ENCODE results near the gene NPAP1.
"Not testable (repeated sequence)": the region's sequence is repeated elsewhere in the genome, so short reads cannot be mapped to it uniquely, and the experiment has no call there.

Gene NPAP1

DNA sequence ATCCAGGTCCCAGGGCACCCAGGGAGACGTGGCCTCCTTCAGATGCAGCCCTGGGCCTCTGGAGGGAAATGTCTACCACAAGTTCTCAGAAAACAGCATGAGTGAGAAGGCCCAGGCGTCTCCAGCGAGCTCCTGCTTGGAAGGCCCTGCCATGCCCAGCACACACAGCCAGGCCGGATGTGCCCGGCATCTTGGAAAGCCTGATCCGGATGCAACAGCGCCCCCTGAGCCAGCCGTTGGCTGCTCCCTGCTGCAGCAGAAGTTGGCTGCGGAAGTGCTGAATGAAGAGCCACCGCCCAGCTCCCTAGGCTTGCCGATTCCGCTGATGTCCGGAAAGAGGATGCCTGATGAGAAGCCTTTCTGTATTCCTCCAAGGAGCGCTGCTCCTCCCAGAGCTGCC lies 856 bp downstream of the NPAP1 start:
- H4K20me1 ChIP-seq (ENCODE audit: insufficient read depth, low read length): no peaks in the 10 kb centered on the region
- no peaks in the 10 kb centered on the region for H3K9me3 ChIP-seq (replicated peaks; ENCODE audit: insufficient read depth, low read length)
- no peak for DNase-seq
- H3F3A ChIP-seq (ENCODE audit: insufficient read depth, low read length): no peaks in the 10 kb centered on the region
- no peaks in the 10 kb centered on the region for H3K4me1 ChIP-seq (ENCODE audit: low read length)
- no peaks in the 10 kb centered on the region for H3K27me3 ChIP-seq (replicated peaks; ENCODE audit: insufficient read depth, low read length)
- H3K4me3 ChIP-seq (ENCODE audit: low read length): no peak overlapping the region
- TF ChIP-seq EZH2 (optimal IDR thresholded peaks at IDR 0.05; ENCODE audit: low read depth, low read length) (no peak), EZH2phosphoT487 (IDR thresholded peaks at IDR 0.05; ENCODE audit: low read length) (no peak)
- TF ChIP-seq, protein P1, sequence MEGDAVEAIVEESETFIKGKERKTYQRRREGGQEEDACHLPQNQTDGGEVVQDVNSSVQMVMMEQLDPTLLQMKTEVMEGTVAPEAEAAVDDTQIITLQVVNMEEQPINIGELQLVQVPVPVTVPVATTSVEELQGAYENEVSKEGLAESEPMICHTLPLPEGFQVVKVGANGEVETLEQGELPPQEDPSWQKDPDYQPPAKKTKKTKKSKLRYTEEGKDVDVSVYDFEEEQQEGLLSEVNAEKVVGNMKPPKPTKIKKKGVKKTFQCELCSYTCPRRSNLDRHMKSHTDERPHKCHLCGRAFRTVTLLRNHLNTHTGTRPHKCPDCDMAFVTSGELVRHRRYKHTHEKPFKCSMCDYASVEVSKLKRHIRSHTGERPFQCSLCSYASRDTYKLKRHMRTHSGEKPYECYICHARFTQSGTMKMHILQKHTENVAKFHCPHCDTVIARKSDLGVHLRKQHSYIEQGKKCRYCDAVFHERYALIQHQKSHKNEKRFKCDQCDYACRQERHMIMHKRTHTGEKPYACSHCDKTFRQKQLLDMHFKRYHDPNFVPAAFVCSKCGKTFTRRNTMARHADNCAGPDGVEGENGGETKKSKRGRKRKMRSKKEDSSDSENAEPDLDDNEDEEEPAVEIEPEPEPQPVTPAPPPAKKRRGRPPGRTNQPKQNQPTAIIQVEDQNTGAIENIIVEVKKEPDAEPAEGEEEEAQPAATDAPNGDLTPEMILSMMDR (IDR thresholded peaks at IDR 0.05; ENCODE audit: low read length): no peak
- no peaks in the 10 kb centered on the region for H3K79me2 ChIP-seq (ENCODE audit: low read length)
- no peak overlapping the region for H3K9ac ChIP-seq (ENCODE audit: low read length)
- no peak overlapping the region for H3K4me2 ChIP-seq (ENCODE audit: low read depth, low read length)
- H3K9me2 ChIP-seq (replicated peaks; ENCODE audit: insufficient read depth, low read length): no peaks in the 10 kb centered on the region
- H3K27ac ChIP-seq (ENCODE audit: low read length): no peak overlapping the region
- H3K36me3 ChIP-seq (replicated peaks; ENCODE audit: insufficient read depth, low read length): no peaks in the 10 kb centered on the region
- no peak overlapping the region for H2AFZ ChIP-seq (ENCODE audit: low read length)

DNA sequence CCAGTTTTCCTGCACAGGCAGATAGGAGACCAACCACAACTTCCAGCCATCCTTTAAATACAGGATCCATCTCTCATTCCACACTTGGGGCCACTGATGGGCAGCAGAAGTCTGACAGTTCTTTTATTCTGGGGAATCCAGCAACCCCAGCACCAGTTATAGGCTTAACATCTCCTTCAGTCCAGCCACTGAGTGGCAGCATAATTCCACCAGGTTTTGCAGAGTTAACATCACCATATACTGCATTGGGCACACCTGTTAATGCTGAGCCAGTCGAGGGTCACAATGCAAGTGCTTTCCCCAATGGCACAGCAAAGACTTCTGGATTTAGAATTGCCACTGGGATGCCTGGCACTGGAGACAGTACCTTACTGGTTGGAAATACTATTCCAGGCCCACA lies 2.9 kb downstream of the NPAP1 start:
- no peak overlapping the region for H3K27ac ChIP-seq (ENCODE audit: low read length)
- no peak for DNase-seq
- no peaks in the 10 kb centered on the region for H3K36me3 ChIP-seq (replicated peaks; ENCODE audit: insufficient read depth, low read length)
- H3K4me1 ChIP-seq (ENCODE audit: low read length): no peaks in the 10 kb centered on the region
- H3K79me2 ChIP-seq (ENCODE audit: low read length): no peaks in the 10 kb centered on the region
- no peaks in the 10 kb centered on the region for H3K9me3 ChIP-seq (replicated peaks; ENCODE audit: insufficient read depth, low read length)
- no peak overlapping the region for H3K9ac ChIP-seq (ENCODE audit: low read length)
- H4K20me1 ChIP-seq (ENCODE audit: insufficient read depth, low read length): no peaks in the 10 kb centered on the region
- H3K4me3 ChIP-seq (ENCODE audit: low read length): no peak overlapping the region
- no peak overlapping the region for H2AFZ ChIP-seq (ENCODE audit: low read length)
- no peaks in the 10 kb centered on the region for H3K9me2 ChIP-seq (replicated peaks; ENCODE audit: insufficient read depth, low read length)
- H3K4me2 ChIP-seq (ENCODE audit: low read depth, low read length): no peak overlapping the region
- H3F3A ChIP-seq (ENCODE audit: insufficient read depth, low read length): no peaks in the 10 kb centered on the region
- H3K27me3 ChIP-seq (replicated peaks; ENCODE audit: insufficient read depth, low read length): no peaks in the 10 kb centered on the region
- TF ChIP-seq EZH2phosphoT487 (IDR thresholded peaks at IDR 0.05; ENCODE audit: low read length): no peak
- TF ChIP-seq EZH2 (optimal IDR thresholded peaks at IDR 0.05; ENCODE audit: low read depth, low read length): no peak
- TF ChIP-seq, protein P1 (IDR thresholded peaks at IDR 0.05; ENCODE audit: low read length): no peak

DNA sequence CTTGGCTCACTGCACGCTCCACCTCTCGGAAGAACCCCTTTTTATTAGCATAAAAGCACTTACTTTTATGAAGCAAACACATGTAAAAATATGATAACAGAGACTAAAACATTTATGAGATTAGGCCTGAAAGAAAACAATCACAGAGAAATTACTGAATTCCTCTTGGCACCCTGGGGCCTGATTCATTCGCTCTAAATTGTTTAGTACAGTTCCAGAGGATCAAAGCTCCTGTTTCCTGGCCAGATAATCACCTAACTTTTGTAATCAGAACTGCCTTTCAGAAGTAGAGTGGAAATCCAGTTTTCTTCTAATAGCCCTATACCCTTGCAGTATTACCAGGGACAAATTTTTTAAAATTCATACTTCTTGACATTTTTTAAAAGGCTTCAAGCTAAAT lies 6.4 kb downstream of the NPAP1 start:
- H3K9me3 ChIP-seq (replicated peaks; ENCODE audit: insufficient read depth, low read length): no peaks in the 10 kb centered on the region
- no peak overlapping the region for H3K9ac ChIP-seq (ENCODE audit: low read length)
- H3F3A ChIP-seq (ENCODE audit: insufficient read depth, low read length): no peaks in the 10 kb centered on the region
- H3K79me2 ChIP-seq (ENCODE audit: low read length): no peaks in the 10 kb centered on the region
- no peaks in the 10 kb centered on the region for H3K36me3 ChIP-seq (replicated peaks; ENCODE audit: insufficient read depth, low read length)
- H3K9me2 ChIP-seq (replicated peaks; ENCODE audit: insufficient read depth, low read length): no peaks in the 10 kb centered on the region
- H2AFZ ChIP-seq (ENCODE audit: low read length): no peak overlapping the region
- no peak overlapping the region for H3K27ac ChIP-seq (ENCODE audit: low read length)
- no peak overlapping the region for H3K4me3 ChIP-seq (ENCODE audit: low read length)
- H3K4me1 ChIP-seq (ENCODE audit: low read length): no peaks in the 10 kb centered on the region
- DNase-seq: no peak
- no peak overlapping the region for H3K4me2 ChIP-seq (ENCODE audit: low read depth, low read length)
- TF ChIP-seq EZH2phosphoT487 (IDR thresholded peaks at IDR 0.05; ENCODE audit: low read length) (no peak), EZH2 (optimal IDR thresholded peaks at IDR 0.05; ENCODE audit: low read depth, low read length) (no peak)
- TF ChIP-seq, protein P1 (IDR thresholded peaks at IDR 0.05; ENCODE audit: low read length): no peak
- H3K27me3 ChIP-seq (replicated peaks; ENCODE audit: insufficient read depth, low read length): no peaks in the 10 kb centered on the region
- no peaks in the 10 kb centered on the region for H4K20me1 ChIP-seq (ENCODE audit: insufficient read depth, low read length)

DNA sequence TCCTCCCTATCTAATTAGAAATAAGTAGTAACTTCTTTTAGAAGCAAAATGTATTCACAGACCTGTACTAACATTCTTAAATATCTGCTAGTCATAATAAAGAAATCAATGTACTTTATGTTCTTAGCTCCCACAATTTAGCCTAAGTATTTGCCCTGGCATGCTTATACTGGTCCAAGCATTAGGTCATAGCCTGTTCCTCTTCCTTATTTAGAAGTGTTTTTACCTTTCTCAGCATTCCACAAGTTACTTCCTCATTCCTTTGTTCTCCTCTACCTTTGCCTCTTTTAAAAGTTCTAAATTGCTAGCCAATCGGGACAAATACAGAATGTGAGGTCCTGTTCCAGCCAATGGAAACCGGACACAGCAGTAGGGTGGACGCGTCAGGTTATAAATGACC lies 7.3 kb downstream of the NPAP1 start:
- H3K4me2 ChIP-seq (ENCODE audit: low read depth, low read length); H3K4me3 ChIP-seq (ENCODE audit: low read length); DNase-seq; H2AFZ ChIP-seq (ENCODE audit: low read length); H3F3A ChIP-seq (ENCODE audit: insufficient read depth, low read length); H3K9ac ChIP-seq (ENCODE audit: low read length); H3K36me3 ChIP-seq (replicated peaks; ENCODE audit: insufficient read depth, low read length); H3K9me3 ChIP-seq (replicated peaks; ENCODE audit: insufficient read depth, low read length); H3K79me2 ChIP-seq (ENCODE audit: low read length); H3K27ac ChIP-seq (ENCODE audit: low read length); H3K27me3 ChIP-seq (replicated peaks; ENCODE audit: insufficient read depth, low read length); H3K4me1 ChIP-seq (ENCODE audit: low read length); H3K9me2 ChIP-seq (replicated peaks; ENCODE audit: insufficient read depth, low read length); H4K20me1 ChIP-seq (ENCODE audit: insufficient read depth, low read length): not testable (repeated sequence)

Measured in MM.1S (cell line).